NB4 (cell line): ENCODE results near the gene RSRC1.
"Not testable (repeated sequence)": the region's sequence is repeated elsewhere in the genome, so short reads cannot be mapped to it uniquely, and the experiment has no call there.

Experiments
- DNase-seq: peaks from one replicate; pipeline ENCODE4 v3.0.0; 2010; ENCODE audit warnings: low read depth
- H3K4me3 ChIP-seq: one replicate; pipeline ENCODE4 v1.5.1; 2011; ENCODE audit warnings: mild to moderate bottlenecking, low read depth, low read length, moderate library complexity
- MYC ChIP-seq: IDR thresholded peaks from 2 replicates; pipeline ENCODE4 v1.6.1; 2011; ENCODE audit warnings: low read depth, low read length
- POLR2A ChIP-seq: IDR thresholded peaks from 2 replicates; pipeline ENCODE4 v1.6.1; 2011; ENCODE audit warnings: mild to moderate bottlenecking; ENCODE audit not compliant: insufficient read length; ENCODE audit errors: extremely low read depth
- TF ChIP-seq, protein P1 (sequence below): IDR thresholded peaks from 2 replicates; pipeline ENCODE4 v1.6.1; 2011; ENCODE audit warnings: low read depth, low read length
- TF ChIP-seq, protein P2 (sequence below): IDR thresholded peaks from one replicate; pipeline ENCODE4 v1.5.1; 2012; ENCODE audit warnings: low read depth, low read length

Gene RSRC1

DNA sequence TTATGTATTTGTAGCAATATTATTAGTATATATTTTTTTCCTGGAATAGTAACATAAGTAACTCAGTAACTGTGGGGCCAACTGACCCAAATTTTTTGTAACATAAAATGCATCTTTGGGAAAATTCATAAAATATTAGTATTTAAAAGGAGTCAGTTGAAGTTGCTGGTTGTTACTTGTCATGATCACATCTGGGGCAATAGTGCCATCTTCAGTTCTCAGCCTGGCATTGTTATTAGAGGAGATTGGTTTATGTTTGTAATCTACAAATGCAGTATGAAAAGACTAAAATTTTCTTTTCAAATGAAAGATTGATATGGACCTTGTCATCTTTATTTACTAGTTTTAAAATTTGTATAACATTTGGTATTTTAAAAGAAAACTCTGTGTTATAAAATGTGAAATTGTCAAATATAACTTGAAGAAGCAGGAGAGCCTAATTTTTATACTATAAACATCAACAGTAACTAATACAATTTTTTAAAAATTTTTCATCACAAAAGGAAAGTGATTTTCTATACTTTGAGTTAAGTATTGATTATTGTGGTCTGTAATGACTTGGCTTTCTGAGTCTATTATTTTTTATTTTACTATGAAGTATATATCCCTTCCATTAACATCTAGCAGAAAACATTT, 422.3 kb downstream of the RSRC1 start:
- no peak overlapping the region for H3K4me3 ChIP-seq
- TF ChIP-seq, protein P1, sequence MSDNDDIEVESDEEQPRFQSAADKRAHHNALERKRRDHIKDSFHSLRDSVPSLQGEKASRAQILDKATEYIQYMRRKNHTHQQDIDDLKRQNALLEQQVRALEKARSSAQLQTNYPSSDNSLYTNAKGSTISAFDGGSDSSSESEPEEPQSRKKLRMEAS = no peak
- TF ChIP-seq, protein P2, sequence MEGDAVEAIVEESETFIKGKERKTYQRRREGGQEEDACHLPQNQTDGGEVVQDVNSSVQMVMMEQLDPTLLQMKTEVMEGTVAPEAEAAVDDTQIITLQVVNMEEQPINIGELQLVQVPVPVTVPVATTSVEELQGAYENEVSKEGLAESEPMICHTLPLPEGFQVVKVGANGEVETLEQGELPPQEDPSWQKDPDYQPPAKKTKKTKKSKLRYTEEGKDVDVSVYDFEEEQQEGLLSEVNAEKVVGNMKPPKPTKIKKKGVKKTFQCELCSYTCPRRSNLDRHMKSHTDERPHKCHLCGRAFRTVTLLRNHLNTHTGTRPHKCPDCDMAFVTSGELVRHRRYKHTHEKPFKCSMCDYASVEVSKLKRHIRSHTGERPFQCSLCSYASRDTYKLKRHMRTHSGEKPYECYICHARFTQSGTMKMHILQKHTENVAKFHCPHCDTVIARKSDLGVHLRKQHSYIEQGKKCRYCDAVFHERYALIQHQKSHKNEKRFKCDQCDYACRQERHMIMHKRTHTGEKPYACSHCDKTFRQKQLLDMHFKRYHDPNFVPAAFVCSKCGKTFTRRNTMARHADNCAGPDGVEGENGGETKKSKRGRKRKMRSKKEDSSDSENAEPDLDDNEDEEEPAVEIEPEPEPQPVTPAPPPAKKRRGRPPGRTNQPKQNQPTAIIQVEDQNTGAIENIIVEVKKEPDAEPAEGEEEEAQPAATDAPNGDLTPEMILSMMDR = peak; percentile 32
- peak; percentile 49 for DNase-seq

DNA sequence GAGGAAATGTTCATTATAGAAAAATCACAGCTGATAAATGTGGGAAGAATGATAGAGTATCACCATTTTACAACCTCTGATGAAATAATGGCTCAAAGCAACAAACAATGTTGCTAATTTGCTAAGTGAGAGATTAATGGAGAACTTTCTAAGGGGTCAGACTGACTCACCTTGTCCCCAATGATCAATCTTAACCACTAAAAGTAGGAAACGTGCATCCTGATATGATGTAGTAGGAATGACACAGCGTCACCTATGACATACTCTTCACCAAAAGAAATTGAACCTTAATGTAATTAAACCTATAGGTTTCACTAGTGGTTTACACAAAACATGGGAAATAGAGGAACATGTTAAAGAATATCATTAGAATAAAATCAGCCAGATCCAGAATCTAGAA, 426.0 kb downstream of the RSRC1 start:
- TF ChIP-seq, protein P2 = no peak
- TF ChIP-seq, protein P1 = no peak
- DNase-seq = no peak
- H3K4me3 ChIP-seq = no peak overlapping the region

DNA sequence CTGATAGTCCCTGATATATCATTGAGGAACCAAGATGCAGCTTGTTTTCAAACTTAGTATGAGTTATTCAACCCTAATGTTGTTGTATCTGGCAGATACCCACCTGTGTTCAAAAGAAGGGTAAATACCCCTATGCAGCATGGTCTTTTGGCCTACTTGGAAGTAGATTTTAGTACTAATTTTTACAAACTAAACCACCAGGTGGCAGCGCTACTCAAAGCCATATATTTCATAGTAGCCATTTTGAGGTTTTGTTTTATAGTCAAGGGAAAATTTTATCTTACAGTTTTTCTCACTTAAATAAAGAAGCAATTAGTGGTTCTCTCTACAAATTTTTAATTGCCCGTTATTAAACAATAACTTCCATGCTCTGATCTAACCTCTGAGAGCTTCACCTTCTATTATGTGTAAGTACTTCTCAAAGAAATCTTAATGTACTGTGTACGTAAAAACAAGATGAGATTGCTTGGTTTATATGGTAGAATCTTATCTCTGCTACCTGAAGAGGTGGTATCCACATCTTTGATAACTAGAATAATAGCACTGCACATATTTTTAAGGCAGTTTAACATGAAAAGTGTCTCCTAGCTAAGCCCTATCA, 429.6 kb downstream of the RSRC1 start:
- DNase-seq = peak; percentile 61
- TF ChIP-seq, protein P2 = peak; percentile 39
- no peak for TF ChIP-seq POLR2A
- no peak overlapping the region for H3K4me3 ChIP-seq

DNA sequence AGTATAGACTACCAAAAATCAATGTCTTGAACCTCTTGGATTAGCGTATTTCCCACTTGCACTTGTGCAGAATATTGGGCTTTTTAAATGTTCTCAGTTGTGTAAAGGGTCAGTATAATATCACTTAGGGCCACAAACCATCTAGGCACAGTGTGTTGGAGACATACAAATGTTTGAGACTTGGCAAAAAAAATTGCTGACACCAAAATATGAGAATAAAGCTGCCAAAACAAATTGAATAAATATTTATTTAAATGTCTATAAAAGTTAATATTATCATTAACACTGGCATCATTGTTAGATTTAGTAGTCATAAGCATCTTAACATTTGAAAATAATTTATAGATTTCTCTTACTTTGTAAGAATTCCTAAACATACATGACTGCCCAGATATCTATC, 430.2 kb downstream of the RSRC1 start:
- TF ChIP-seq, protein P2 = no peak
- TF ChIP-seq, protein P1 = no peak
- TF ChIP-seq POLR2A (no peak), MYC (no peak)
- H3K4me3 ChIP-seq = no peak overlapping the region
- DNase-seq = no peak

DNA sequence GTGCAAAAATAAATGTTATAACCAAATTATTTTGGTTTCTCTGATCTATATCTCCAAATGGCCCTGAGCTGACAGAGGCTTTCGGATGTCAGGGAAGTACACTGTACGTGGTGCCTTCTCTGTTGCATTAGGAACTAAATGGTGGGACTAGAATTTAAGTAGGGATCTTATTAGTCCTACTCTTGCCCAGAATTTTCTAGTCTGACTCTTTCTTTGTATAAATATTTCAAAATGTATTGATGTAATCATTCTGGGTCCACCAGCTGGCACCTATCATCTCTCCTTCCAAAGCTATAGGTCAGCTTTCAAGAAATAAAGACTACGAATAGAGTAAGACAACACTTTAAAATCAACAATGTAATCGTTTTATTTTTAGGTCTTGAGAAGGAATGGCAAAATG, 438.8 kb downstream of the RSRC1 start:
- DNase-seq = no peak
- TF ChIP-seq, protein P1 = no peak
- TF ChIP-seq POLR2A (no peak), MYC (no peak)
- TF ChIP-seq, protein P2 = no peak

DNA sequence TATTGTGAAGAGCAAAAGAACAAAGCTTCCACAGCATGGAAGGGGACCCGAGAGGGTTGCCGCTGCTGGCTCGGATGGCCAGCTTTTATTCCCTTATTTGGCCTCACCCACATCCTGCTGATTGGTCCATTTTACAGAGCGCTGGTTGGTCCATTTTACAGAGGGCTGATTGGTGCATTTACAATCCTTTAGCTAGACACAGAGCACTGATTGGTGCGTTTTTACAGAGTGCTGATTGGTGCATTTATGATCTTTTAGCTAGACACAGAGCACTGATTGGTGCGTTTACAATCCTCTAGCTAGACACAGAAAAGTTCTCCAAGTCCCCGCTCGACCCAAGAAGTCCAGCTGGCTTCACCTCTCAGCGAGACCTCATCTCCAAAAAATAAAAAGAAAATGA, 440.0 kb downstream of the RSRC1 start:
- not testable (repeated sequence) for DNase-seq, H3K4me3 ChIP-seq

More for the DNA sequence above, 438.8 kb downstream of the RSRC1 start:
- H3K4me3 ChIP-seq = no peak overlapping the region
